ENCODE results near the gene ADGRL3.

The ADGRL3 gene

GRCh38 chr4:61549336-61549735, 349.2 kb downstream of the ADGRL3 start:
- DNase-seq (ENCODE audit: low read depth): no peak

- no peak for DNase-seq (ENCODE audit: low read depth)
Observed at GRCh38 chr4:61553557-61554125, 353.5 kb downstream of the ADGRL3 start.

- DNase-seq (ENCODE audit: low read depth): no peak
Observed at GRCh38 chr4:61555789-61556188, 355.7 kb downstream of the ADGRL3 start.

GRCh38 chr4:61556277-61556676, 356.2 kb downstream of the ADGRL3 start:
- DNase-seq (ENCODE audit: low read depth): no peak

- DNase-seq (ENCODE audit: low read depth): no peak
Observed at GRCh38 chr4:61559396-61559795, 359.3 kb downstream of the ADGRL3 start.

GRCh38 chr4:61561028-61561427, 360.9 kb downstream of the ADGRL3 start:
- no peak for DNase-seq (ENCODE audit: low read depth)

- no peak for DNase-seq (ENCODE audit: low read depth)
Observed at GRCh38 chr4:61571761-61572559, 371.8 kb downstream of the ADGRL3 start.

- no peak for DNase-seq (ENCODE audit: low read depth)
Observed at GRCh38 chr4:61575796-61576195, 375.7 kb downstream of the ADGRL3 start.

GRCh38 chr4:61579786-61580185, 379.7 kb downstream of the ADGRL3 start:
- no peak for DNase-seq (ENCODE audit: low read depth)

GRCh38 chr4:61580721-61581377, 380.7 kb downstream of the ADGRL3 start:
- no peak for DNase-seq (ENCODE audit: low read depth)

- DNase-seq (ENCODE audit: low read depth): no peak
Observed at GRCh38 chr4:61583696-61584095, 383.6 kb downstream of the ADGRL3 start.

GRCh38 chr4:61588621-61589402, 388.7 kb downstream of the ADGRL3 start:
- DNase-seq (ENCODE audit: low read depth): no peak

GRCh38 chr4:61590881-61591280, 390.8 kb downstream of the ADGRL3 start:
- DNase-seq (ENCODE audit: low read depth): no peak

GRCh38 chr4:61596606-61597340, 396.6 kb downstream of the ADGRL3 start:
- no peak for DNase-seq (ENCODE audit: low read depth)

- no peak for DNase-seq (ENCODE audit: low read depth)
Observed at GRCh38 chr4:61603086-61603485, 403.0 kb downstream of the ADGRL3 start.

- DNase-seq (ENCODE audit: low read depth): no peak
Observed at GRCh38 chr4:61604054-61604453, 403.9 kb downstream of the ADGRL3 start.

GRCh38 chr4:61605984-61606383, 405.9 kb downstream of the ADGRL3 start:
- no peak for DNase-seq (ENCODE audit: low read depth)

GRCh38 chr4:61614231-61614630, 414.1 kb downstream of the ADGRL3 start:
- DNase-seq (ENCODE audit: low read depth): no peak

GRCh38 chr4:61619528-61619927, 419.4 kb downstream of the ADGRL3 start:
- DNase-seq (ENCODE audit: low read depth): no peak

GRCh38 chr4:61628282-61628681, 428.2 kb downstream of the ADGRL3 start:
- DNase-seq (ENCODE audit: low read depth): no peak

GRCh38 chr4:61628727-61629126, 428.6 kb downstream of the ADGRL3 start:
- DNase-seq (ENCODE audit: low read depth): no peak

GRCh38 chr4:61630548-61630947, 430.4 kb downstream of the ADGRL3 start:
- DNase-seq (ENCODE audit: low read depth): no peak

Measured in activated T-cell treated with anti-CD3 and anti-CD28 coated beads for 24 hours (primary cell).